Loucy (cell line): ENCODE measurements around the gene RAF1.

Source experiments
- H2AFZ ChIP-seq: fragments of 200-600 bp; sonication (generic); 2 replicates; pipeline ENCODE4 v1.6.0; 2016; ENCODE audit warnings: antibody characterized with exemption, mild to moderate bottlenecking, low read length, moderate library complexity
- H3F3A ChIP-seq: fragments of 200-600 bp; 2 replicates; pipeline ENCODE4 v1.6.0; 2016; ENCODE audit warnings: antibody characterized with exemption, low read depth, mild to moderate bottlenecking
- H3K27me3 ChIP-seq: fragments of 200-600 bp; sonication (generic); 2 replicates; pipeline ENCODE4 v1.6.1; 2014; ENCODE audit warnings: low read length, mild to moderate bottlenecking; ENCODE audit not compliant: insufficient read depth, poor library complexity, severe bottlenecking
- H3K36me3 ChIP-seq: fragments of 200-600 bp; sonication (generic); 2 replicates; pipeline ENCODE4 v1.6.1; 2016; ENCODE audit warnings: low read length; ENCODE audit not compliant: insufficient read depth
- H3K4me1 ChIP-seq: fragments of 200-600 bp; sonication (generic); 2 replicates; pipeline ENCODE4 v1.5.1; 2014; ENCODE audit warnings: low read length, mild to moderate bottlenecking; ENCODE audit not compliant: insufficient read depth, poor library complexity, severe bottlenecking
- H3K4me2 ChIP-seq: fragments of 200-600 bp; sonication (generic); 2 replicates; pipeline ENCODE4 v1.6.0; 2014; ENCODE audit warnings: antibody characterized with exemption, low read length, low read depth, mild to moderate bottlenecking; ENCODE audit not compliant: poor library complexity, severe bottlenecking
- H3K4me3 ChIP-seq: fragments of 200-600 bp; sonication (generic); 2 replicates; pipeline ENCODE4 v1.5.1; 2014; ENCODE audit warnings: low read length, mild to moderate bottlenecking, mixed read lengths; ENCODE audit not compliant: poor library complexity, severe bottlenecking
- H3K79me2 ChIP-seq: fragments of 200-600 bp; sonication (generic); 2 replicates; pipeline ENCODE4 v1.6.1; 2014; ENCODE audit warnings: low read length; ENCODE audit not compliant: insufficient read depth
- H3K9ac ChIP-seq: fragments of 200-600 bp; sonication (generic); 2 replicates; pipeline ENCODE4 v1.6.0; 2014; ENCODE audit warnings: mild to moderate bottlenecking, low read depth, low read length, moderate library complexity; ENCODE audit not compliant: poor library complexity, severe bottlenecking
- H3K9me2 ChIP-seq: fragments of 200-600 bp; sonication (generic); replicated peaks from 2 replicates; pipeline ENCODE4 v1.6.1; 2016; ENCODE audit warnings: low read depth, low read length, mixed read lengths
- H3K9me3 ChIP-seq: fragments of 200-600 bp; sonication (generic); 2 replicates; pipeline ENCODE4 v1.6.1; 2014; ENCODE audit warnings: mild to moderate bottlenecking, antibody characterized with exemption, low read length, low read depth; ENCODE audit not compliant: insufficient read depth
- H4K20me1 ChIP-seq: fragments of 200-600 bp; sonication (generic); 2 replicates; pipeline ENCODE4 v1.6.0; 2014; ENCODE audit warnings: antibody characterized with exemption, low read length, mild to moderate bottlenecking; ENCODE audit not compliant: insufficient read depth, poor library complexity, severe bottlenecking
- CTCF ChIP-seq: fragments of 200-600 bp; sonication (generic); conservative IDR thresholded peaks from 2 replicates; pipeline ENCODE4 v1.5.1; 2014; ENCODE audit warnings: mild to moderate bottlenecking, antibody characterized with exemption, low read length
- EZH2phosphoT487 ChIP-seq: fragments of 200-600 bp; IDR thresholded peaks from 2 replicates; pipeline ENCODE4 v1.6.1; 2018; ENCODE audit warnings: antibody characterized with exemption, mild to moderate bottlenecking, moderate library complexity, borderline replicate concordance

RAF1 gene

DNA sequence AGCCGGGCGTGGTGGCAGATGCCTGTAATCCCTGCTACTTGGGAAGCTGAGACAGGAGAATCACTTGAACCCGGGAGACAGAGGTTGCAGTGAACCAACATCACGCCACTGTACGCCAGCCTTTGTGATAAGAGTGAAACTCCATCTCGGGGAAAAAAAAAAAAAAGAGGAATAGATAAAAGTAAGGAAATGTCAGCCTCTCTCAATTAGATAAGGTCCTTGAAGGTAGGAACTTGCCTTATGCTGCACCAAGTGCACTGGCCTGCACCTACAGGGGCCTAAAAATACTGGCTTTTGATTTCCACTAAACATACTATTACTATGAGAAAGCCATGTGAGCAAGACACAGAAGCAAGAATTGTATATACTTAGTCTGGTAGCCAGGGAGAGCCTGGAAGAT, 7.1 kb downstream of the RAF1 start:
- H3K4me2 ChIP-seq: peak overlapping the region; percentile 91
- H3K36me3 ChIP-seq: no peaks in the 10 kb centered on the region
- no peaks in the 10 kb centered on the region for H3K27me3 ChIP-seq
- H2AFZ ChIP-seq: no peak overlapping the region
- H4K20me1 ChIP-seq: peaks cover 83% of the 10 kb centered on the region
- peak overlapping the region; percentile 35 for H3K4me3 ChIP-seq
- peak overlapping the region; percentile 20 for H3K9ac ChIP-seq
- H3K9me3 ChIP-seq: no peaks in the 10 kb centered on the region
- TF ChIP-seq CTCF: no peak
- TF ChIP-seq EZH2phosphoT487: no peak
- peaks cover 99% of the 10 kb centered on the region for H3K79me2 ChIP-seq
- no peaks in the 10 kb centered on the region for H3K9me2 ChIP-seq
- H3F3A ChIP-seq: no peaks in the 10 kb centered on the region
- peaks cover 42% of the 10 kb centered on the region for H3K4me1 ChIP-seq

GRCh38 chr3:12656193-12656592, 7.7 kb downstream of the RAF1 start:
- no peaks in the 10 kb centered on the region for H3K36me3 ChIP-seq
- H3K27me3 ChIP-seq: no peaks in the 10 kb centered on the region
- TF ChIP-seq EZH2phosphoT487 (no peak), CTCF (no peak)
- peaks cover 97% of the 10 kb centered on the region for H3K79me2 ChIP-seq
- no peaks in the 10 kb centered on the region for H3K9me2 ChIP-seq
- H3K4me1 ChIP-seq: peaks cover 39% of the 10 kb centered on the region
- H2AFZ ChIP-seq: no peak overlapping the region
- peak overlapping the region; percentile 35 for H3K4me3 ChIP-seq
- H3F3A ChIP-seq: no peaks in the 10 kb centered on the region
- H3K9ac ChIP-seq: peak overlapping the region; percentile 8
- H3K9me3 ChIP-seq: no peaks in the 10 kb centered on the region
- H3K4me2 ChIP-seq: peak overlapping the region; percentile 91
- H4K20me1 ChIP-seq: peaks cover 80% of the 10 kb centered on the region

- Histone ChIP-seq H3K4me1 (peaks cover 34% of the 10 kb centered on the region), H3K79me2 (peaks cover 97% of the 10 kb centered on the region), H3K27me3 (no peaks in the 10 kb centered on the region), H4K20me1 (peaks cover 80% of the 10 kb centered on the region), H2AFZ (no peak overlapping the region), H3K9me3 (no peaks in the 10 kb centered on the region), H3K9ac (no peak overlapping the region), H3F3A (no peaks in the 10 kb centered on the region), H3K9me2 (no peaks in the 10 kb centered on the region), H3K36me3 (no peaks in the 10 kb centered on the region), H3K4me2 (peak overlapping the region; percentile 91), H3K4me3 (no peak overlapping the region)
- no peak for TF ChIP-seq CTCF
- no peak for TF ChIP-seq EZH2phosphoT487
Measured at GRCh38 chr3:12655701-12656100, 8.2 kb downstream of the RAF1 start.
